ENCODE data around the gene GSK3B.
A peak's percentile ranks its signal among the peaks of the same experiment; 100 is the strongest.

Gene GSK3B

DNA sequence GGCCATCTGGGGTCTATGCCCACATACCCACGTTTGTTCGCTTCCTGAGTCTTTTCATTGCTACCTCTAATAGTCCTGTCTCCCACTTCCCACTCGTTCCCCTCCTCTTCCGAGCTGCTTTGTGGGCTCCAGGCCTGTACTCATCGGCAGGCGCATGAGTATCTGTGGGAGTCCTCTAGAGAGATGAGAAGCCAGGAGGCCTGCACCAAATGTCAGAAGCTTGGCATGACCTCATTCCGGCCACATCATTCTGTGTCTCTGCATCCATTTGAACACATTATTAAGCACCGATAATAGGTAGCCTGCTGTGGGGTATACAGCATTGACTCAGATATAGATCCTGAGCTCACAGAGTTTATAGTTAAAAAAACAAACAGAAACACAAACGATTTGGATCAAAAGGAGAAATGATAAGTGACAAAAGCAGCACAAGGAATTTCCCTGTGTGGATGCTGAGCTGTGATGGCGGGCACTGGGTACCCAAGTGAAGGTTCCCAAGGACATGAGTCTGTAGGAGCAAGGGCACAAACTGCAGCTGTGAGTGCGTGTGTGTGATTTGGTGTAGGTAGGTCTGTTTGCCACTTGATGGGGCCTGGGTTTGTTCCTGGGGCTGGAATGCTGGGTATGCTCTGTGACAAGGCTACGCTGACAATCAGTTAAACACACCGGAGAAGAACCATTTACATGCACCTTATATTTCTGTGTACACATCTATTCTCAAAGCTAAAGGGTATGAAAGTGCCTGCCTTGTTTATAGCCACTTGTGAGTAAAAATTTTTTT is 276.5 kb downstream of the GSK3B start:
- DNase-seq (ENCODE audit: low spot score) = no peak

DNA sequence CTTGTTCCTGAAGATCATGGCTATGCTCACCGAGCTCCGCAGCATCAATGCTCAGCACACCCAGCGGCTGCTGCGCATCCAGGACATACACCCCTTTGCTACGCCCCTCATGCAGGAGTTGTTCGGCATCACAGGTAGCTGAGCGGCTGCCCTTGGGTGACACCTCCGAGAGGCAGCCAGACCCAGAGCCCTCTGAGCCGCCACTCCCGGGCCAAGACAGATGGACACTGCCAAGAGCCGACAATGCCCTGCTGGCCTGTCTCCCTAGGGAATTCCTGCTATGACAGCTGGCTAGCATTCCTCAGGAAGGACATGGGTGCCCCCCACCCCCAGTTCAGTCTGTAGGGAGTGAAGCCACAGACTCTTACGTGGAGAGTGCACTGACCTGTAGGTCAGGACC is 277.2 kb downstream of the GSK3B start:
- DNase-seq (ENCODE audit: low spot score) = no peak

DNA sequence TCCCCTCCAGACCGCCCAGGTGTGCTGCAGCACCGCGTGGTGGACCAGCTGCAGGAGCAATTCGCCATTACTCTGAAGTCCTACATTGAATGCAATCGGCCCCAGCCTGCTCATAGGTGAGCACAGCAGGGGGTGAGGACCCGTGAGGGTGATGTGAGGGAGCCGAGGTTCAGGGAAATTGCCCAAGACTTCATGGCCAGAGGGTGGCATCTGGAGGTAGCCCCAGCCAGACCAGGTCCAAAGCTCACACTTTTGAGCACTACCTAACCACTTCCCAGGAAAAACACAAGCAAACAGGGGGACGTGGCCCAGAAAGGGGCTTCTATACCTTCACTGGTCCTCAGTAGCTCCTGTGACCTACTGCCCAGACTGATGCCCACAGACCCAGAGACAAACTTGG is 278.5 kb downstream of the GSK3B start:
- no peak for DNase-seq (ENCODE audit: low spot score)

DNA sequence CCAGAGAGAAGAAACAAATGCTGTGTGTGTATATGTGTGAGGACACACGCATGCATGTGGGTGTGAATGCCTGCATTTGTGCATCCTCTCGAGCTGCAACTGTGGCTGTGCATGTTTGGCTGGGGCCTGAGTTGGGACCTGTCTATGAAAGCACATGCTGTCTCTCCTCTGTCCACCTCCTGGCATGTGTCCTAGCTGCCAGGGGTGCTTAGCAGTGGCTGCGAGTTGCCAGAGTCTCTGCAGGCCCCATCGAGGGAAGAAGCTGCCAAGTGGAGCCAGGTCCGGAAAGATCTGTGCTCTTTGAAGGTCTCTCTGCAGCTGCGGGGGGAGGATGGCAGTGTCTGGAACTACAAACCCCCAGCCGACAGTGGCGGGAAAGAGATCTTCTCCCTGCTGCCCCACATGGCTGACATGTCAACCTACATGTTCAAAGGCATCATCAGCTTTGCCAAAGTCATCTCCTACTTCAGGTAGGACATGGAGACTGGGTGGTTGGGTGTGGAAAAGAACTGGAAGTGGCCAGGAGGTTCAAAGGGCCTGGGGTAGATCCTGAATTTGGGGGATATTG is 281.7 kb downstream of the GSK3B start:
- DNase-seq (ENCODE audit: low spot score) = no peak

DNA sequence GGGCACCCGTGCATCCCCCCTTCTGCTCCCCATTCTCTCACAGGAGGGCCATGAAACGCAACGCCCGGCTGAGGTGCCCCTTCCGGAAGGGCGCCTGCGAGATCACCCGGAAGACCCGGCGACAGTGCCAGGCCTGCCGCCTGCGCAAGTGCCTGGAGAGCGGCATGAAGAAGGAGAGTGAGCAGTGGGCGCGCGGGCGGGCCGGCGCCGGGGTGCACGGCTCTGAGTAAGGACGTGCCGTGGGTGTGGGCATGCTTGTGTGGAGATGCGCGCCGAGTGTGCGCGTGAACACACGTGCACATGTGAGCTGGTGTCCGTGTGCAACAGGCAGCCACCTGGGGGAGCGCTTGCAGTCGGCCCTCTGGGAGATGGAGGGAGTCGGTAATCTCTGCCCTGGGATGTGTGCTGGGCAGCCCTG is 284.2 kb downstream of the GSK3B start:
- DNase-seq (ENCODE audit: low spot score) = peak; percentile 57

DNA sequence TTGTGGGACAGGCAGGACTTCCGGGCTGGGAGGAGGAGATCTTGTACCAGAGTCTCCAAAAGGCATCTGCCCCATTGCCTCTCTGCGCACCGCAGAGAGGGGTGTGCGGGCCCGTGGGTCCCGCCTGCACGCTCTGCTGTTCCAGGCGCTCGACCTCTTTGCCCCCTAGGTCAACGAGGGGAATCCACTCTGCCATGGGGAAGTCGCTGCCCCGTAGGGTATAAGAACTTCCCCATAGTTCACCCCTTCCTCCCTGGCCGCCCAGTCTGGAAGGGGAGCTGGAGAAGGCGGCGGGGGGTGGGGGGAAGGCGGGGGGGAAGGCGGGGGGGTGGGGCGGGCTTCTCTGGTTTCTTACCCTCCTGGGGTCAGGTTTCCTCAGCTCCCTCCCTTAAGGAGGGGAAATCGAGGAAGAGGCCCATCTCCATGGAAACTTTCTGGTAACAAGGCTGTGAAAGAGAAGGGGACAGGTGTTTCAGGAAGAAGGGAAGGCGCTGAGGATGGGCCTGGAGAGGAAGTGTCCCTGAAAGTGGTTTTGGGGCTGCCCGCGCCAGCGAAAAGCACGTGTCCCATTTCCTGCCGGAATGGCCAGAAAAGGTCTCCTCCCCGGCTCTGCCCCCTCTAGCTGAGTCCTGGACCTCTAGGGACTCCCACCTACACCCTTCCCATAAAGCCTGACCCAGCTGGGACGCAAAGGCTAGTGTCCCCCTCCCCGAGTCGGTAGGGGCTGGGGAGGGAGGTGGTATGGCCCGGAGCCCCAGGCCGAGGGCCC is 284.8 kb downstream of the GSK3B start:
- no peak for DNase-seq (ENCODE audit: low spot score)

DNA sequence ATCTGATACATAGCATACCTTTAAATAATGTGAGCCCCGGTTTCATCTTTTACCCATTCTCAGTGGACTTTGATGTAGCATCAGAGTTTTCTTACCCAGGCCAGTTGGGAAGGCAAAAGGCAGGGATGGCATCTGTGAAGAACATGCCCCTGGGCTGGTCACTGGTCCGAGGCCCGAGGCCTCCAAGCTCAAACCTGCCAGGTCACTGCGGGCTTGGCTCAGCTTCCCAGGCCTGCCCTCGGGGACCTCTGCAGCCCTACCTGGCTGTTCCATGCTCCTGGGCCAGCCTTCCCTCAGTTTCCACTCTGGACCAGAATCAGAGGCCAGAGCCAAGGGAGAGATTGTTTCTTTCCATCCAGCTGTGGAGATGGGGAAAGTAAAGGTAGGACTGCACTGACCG is 285.4 kb downstream of the GSK3B start:
- no peak for DNase-seq (ENCODE audit: low spot score)

DNA sequence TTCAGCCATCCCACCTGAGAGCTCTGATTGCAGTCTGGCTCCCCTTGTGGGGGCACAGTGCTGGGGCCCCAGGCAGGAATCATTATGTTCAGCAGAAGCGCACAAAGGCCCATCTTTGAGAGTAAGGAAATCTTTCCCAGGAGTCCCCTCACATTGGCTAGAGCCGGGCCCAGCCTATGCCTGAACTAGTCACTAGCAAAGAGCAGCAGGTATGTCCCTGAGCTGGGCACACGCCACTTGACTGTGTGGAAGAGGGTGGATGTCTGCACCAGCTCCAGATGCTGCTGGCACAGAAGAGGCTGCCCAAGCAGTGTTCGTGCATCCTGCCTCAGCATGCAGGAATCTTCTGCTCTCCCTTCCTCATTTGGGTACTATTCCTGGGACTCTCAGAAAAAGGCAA is 286.0 kb downstream of the GSK3B start:
- DNase-seq (ENCODE audit: low spot score) = no peak

DNA sequence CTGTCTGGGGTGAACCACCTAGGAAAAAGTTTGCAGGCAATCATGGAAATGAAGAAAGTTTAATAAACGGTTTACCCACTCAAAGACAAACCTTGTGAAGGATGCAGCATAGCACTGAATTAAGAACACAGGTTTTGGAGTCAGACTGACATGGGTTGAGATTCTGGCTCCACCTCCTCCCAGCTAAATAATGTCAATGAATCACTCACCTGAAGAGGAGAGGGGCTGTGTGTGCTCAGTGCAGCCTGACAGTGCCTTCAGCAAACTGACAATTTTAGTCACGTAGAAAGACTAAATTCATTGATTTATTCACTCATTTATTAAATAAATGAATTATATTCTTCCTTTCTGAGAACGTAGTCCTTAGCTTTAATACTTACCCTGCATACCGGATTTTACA is 293.4 kb downstream of the GSK3B start:
- no peak for DNase-seq (ENCODE audit: low spot score)

DNA sequence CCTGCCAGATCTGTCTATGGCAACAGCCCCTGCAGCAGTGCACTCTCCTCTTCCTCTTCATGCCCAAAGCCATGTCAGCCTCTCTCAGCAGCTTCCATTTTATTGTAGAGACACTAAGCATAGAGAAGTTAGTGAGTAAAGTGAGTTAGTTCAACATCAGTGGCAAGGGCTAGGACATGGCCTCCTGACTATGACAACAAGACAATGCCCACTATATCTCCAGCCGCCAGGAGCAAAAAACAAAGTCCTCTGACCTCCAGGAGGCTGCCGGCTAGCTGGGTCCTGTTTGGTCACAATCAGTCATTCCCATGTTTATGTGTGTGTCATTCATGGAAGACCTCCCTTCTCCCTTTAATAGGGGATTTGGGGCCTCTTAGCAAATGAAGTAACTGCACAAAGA is 297.5 kb downstream of the GSK3B start:
- no peak for DNase-seq (ENCODE audit: low spot score)

DNA sequence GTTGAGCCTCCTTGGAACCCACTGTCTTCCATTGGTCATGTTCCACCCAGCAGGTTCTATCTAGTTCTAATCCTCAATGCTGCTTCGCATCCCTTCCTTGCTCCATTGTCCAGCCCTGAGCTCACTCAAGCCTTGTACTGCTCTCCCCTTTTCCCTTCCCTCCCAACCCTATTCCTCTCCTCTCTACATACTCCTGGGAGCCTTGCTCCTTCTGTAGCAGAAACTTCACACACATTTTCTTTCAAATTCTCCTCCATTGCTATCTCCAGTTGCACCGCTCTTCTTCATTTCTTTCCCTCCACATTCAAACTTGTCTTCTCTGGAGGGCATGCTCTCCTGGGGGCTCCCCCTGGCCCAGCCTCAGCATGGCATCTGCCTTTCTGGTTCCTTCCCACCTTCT is 297.9 kb downstream of the GSK3B start:
- DNase-seq (ENCODE audit: low spot score) = no peak

DNA sequence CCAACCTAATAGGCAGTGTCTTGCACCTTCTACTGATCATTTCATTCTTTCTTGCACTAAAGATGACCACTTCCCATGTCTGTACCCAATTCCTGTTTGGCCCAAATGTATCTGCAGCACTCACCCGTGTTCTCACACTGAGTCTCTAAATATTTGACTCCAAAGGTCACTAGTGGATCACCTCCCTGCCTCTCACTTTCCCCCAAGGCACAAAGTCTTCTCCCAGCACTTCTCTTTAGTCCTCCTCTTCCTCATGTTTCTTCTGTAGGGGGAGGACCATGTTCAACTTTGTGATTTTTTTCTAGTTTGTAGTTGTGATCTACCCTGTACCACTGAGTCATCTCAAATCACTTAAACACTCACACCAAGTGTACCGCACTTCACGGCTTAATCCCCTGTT is 298.4 kb downstream of the GSK3B start:
- DNase-seq (ENCODE audit: low spot score) = no peak

DNA sequence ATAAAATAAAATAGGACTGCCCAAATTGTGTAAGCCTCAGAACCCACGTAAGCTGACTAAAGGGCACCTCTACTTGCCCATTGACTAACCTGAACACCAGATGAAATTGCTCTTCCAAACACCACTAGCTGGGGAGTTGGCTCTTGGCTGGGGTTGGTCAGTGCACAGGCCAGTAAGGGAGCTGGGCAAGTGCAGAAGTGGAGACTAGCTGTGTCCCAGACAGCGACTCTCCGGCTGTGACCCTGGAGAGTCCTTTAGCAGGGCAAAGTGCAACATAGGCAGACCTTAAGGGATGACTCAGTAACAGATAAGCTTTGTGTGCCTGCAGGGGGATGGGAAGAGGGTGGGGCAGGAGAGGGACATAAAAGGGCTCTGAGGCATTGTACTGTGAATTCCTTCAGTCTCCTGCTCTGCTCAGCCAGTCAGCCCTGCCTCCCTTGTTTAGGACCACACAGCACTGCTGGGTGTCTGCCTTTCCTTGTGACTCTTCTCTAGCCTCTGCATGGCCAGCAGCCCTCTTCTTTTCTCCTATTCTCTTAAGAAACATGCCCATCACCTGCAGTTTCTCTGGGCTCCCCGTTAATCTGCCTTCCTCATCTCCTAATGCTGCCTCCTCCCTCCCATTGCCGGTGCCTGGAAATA is 299.2 kb downstream of the GSK3B start:
- DNase-seq (ENCODE audit: low spot score) = no peak

DNA sequence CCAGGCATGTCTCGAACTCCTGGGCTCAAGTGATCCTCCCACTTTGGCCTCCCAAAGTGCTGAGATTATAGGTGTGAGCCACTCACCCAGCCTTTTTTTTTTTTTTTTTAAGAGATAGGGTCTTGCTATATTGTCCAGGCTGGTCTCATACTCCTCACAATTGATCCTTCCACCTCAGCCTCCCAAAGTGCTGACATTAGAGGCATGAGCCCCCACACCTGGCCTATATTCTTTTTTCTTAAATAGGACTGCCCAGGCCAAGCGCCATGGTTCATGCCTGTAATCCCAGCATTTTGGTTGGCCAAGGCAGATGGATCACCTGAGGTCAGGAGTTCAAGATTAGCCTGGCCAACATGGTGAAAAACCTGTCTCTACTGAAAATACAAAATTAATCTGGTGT is 299.8 kb downstream of the GSK3B start:
- DNase-seq (ENCODE audit: low spot score) = no peak

DNA sequence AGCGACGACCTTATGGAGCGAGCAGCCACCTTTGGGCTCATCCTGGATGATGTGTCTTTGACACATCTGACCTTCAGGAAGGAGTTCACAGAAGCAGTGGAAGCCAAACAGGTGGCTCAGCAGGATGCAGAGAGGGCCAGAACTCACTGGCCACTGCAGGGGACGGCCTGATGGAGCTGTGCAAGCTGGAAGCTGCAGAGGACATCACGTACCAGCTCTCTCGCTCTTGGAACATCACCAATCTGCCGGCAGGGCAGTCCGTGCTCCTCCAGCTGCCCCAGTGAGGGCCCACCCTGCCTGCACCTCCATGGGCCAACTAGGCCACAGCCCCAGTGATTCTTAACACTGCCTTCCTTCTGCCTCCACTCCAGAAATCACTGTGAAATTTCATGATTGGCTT is 302.0 kb downstream of the GSK3B start:
- DNase-seq (ENCODE audit: low spot score) = no peak

DNA sequence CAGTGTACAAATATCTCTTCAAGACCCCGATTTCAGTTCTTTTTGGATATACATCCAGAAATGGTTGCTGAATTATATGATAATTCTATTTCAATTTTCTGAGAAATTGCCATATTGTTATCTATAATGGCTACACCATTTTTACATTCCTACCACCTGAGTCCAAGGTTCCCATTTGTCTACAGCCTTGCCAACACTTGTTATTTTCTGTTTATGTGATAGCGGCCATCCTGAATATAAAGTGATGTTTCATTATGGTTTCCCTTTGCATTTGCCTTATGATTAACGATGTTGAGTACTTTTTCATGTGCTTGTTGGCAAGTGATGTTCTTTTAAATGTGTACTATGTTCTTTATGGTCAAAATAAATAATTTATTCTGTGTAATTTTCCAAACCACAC is 303.9 kb downstream of the GSK3B start:
- no peak for DNase-seq (ENCODE audit: low spot score)

DNA sequence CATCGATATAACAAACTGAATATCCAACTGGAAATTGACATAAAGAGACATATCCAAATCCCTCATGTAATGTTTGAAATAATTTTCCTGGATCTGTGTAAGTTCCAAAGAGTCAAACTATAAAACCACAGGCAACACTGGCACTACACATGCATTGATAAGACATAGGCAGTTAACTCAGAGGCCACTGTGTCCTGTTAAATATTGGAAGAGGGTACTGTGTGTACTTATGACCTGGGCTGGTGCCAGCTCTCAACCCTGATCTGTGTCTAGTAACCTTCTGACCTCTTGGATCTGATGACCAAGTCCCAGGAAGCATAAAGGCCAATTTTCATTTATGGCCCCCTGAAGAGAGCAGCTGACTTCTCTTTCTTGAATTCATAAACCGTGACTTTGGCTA is 307.8 kb downstream of the GSK3B start:
- DNase-seq (ENCODE audit: low spot score) = no peak

DNA sequence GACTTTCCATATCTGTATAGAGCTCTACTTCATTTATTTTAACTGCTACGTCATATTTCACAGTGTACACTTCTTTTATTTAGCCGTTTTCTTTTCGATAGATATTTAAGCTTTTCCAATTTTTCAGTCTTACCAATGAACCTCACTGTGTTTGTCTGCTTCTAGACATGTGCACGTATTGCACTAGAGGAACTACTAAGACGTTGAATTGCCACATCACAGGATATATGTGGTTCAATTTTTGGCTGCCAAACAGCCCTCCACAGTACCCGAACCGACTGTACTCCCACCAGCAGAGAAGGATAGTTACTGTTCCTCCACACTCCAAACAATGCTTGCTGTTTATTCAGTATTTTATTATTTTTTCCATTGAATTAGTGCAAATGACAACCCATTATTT is 310.4 kb downstream of the GSK3B start:
- DNase-seq (ENCODE audit: low spot score) = no peak

DNA sequence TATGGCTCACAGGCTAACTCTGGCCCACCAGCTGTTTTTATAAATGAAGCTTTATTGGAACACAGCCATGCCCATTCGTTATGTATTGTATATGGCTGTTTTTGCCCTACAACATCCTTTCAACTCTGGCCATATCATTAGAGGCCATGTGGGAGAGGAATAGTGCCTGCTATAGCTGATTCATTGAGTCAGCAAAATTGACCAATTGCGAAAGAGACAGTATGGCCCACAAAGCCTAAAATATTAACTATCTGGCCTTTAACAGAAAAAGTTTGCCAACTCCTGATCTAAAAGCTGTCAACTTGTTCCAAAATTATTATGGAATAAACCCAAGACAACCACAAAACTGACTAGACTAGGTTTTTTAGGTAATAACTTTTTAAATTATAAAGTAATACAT is 311.0 kb downstream of the GSK3B start:
- DNase-seq (ENCODE audit: low spot score) = no peak

DNA sequence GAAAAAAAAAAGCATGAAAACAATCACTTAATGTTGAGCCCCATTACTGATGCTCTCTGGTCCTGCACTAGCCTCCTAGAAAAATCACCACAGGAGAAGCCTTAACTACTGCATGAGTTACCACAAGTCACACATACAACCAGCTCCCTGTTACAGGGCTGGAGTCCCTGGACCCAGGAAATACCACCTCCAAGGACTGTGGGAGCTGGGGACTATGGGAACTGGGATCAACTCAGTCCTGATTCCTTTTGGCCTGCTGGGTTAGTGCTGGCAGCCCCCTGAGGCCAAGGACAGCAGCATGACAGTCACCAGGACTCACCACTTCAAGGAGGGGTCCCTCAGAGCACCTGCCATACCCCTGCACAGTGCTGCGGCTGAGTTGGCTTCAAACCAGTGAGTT is 311.8 kb downstream of the GSK3B start:
- no peak for DNase-seq (ENCODE audit: low spot score)

DNA sequence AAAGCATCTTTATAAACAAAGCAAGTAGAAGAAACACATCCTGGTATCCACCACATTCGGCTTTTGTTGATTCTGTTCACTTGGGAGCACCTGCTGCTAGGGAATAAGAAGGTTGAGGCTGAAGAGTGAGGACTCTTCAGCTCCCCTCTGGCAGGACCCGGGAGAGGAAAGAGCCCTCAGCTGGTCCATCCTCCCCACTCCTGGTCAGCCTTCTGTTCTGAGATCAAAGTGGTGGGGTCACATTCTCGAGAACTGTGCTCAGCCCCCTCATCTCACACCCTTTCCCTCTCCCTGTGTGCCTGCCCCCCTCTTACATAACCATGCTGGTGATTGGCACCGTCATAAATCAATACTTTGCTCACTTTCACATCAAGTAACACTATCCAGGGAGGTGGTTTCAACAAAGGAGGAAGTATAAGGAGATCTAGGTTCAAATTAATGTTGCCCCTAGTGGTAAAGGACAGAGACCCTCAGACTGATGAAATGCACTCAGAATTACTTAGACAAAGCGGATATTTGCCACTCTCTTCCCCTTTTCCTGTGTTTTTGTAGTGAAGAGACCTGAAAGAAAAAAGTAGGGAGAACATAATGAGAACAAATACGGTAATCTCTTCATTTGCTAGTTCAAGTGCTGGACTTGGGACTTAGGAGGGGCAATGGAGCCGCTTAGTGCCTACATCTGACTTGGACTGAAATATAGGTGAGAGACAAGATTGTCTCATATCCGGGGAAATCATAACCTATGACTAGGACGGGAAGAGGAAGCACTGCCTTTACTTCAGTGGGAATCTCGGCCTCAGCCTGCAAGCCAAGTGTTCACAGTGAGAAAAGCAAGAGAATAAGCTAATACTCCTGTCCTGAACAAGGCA is 312.7 kb downstream of the GSK3B start, which contains the start of gene NR1I2:
Gene NR1I2, plus strand, starts transcription at position 772 of the 869 bp plus-strand sequence.
- no peak for DNase-seq (ENCODE audit: low spot score)

Measured in Ammon's horn (tissue), 1 donor.